GM12801 (cell line): Measurements from ENCODE around the gene SPATA32.

ENCODE experiments used
- CTCF ChIP-seq: IDR thresholded peaks from one replicate; pipeline ENCODE4 v1.5.1; 2011; ENCODE audit warnings: control low read depth; ENCODE audit not compliant: insufficient read length; ENCODE audit errors: extremely low read depth

Gene SPATA32

DNA sequence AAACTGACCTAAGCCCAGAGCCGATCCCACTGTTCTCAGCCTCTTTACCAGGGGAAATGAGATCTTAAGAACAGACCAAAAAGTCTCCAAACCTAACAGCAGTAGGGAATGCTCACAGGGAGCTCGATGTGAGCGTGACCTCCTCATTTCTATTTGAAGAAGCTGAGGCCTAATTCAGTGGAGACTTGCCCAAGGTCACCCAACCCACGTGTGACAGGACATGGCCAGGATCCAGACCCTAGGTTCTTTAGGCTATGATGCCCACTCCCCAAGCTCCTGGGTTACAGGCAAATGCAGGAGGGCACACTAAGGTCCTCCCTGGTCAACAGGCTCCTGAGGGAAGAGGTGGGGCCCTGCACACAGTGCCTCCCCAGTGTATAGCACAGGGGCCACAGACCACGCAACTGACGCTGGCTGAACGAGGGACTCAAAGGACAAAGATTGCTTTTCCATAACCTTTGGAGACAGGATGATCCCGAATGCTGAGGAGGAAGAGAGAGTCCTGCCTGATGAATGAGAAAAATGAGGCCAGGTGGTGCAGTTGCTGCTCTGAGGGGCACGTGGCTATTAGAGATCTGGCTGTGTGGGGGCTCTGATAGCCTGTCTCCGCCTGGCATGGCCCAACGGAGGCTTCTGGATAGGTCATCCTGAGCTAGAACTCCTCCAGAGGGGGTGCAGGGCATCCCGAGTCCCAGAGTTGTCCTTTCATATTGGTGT, 31.0 kb upstream of the SPATA32 start:
- TF ChIP-seq CTCF = no peak

GRCh38 chr17:45291171-45291805, 29.4 kb upstream of the SPATA32 start:
- TF ChIP-seq CTCF = no peak

DNA sequence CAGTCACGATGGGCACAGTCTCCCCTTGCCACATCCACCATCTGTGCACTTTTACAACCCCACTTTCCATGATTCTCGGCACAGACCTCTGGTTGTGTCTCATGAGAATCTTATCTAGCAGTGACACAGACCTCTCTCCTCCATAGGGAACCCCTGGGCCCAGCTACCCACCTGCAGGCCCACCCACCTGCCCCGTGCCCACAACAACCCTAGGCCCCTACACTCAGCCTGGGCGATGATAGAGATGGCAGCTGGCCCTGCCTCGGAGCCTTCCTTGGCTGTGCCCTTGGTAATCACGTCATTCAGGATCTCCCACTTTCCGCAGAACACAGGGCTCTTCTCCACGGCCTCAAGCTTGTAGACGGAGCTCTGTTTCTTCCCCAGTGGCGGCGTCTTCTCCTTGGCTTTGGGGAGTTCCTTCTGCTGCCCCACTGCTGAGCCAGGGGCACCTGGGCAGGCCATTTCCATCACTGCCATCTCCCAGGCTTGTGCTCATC, 28.4 kb upstream of the SPATA32 start:
- no peak for TF ChIP-seq CTCF

DNA sequence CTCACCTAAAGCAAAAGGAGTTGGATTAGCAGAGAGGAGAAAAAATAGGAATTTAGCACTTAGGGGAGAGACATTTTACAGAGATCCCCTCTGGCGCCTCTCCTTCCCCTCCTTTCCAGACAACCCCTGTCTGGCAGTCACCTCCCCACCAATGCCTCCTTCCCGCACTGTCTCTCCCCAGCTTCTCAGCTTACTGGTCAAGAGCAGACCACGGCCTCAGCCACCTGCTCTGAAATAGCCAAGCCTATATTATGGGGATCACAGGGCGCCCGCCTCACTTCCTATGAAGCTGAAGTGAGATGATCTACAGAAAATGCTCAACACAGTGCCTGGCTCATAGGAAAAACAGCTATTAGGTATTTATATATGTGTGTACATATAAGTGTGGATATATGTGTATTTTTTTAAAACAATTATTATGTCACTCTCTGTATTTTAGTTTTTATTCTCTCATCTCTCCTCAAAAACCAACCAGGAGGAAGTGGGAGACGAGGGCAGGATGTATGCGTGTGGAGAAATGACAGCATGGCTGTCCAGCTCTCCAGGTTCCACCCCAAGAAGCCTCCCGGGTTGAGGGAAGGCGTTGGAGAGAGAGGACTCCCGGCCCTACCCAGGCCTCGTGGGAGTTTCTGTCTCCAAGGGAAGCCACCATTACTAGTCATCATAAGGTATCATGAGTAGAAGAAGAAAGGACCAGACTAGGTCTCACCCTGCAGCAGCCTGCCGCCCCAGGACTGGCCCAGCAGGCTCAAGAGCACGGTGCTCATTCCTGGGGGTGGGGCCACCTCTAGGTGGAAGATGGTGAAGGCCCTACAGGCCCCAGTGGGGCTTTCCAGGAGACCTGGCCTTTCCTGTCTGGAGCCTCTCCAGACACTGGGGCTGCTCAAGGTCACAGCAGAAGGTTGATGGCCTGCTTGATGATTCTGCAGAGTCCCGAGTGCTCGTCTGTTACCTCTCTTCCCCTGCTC, 27.7 kb upstream of the SPATA32 start:
- no peak for TF ChIP-seq CTCF

GRCh38 chr17:45288825-45289224, 26.9 kb upstream of the SPATA32 start:
- TF ChIP-seq CTCF = no peak

DNA sequence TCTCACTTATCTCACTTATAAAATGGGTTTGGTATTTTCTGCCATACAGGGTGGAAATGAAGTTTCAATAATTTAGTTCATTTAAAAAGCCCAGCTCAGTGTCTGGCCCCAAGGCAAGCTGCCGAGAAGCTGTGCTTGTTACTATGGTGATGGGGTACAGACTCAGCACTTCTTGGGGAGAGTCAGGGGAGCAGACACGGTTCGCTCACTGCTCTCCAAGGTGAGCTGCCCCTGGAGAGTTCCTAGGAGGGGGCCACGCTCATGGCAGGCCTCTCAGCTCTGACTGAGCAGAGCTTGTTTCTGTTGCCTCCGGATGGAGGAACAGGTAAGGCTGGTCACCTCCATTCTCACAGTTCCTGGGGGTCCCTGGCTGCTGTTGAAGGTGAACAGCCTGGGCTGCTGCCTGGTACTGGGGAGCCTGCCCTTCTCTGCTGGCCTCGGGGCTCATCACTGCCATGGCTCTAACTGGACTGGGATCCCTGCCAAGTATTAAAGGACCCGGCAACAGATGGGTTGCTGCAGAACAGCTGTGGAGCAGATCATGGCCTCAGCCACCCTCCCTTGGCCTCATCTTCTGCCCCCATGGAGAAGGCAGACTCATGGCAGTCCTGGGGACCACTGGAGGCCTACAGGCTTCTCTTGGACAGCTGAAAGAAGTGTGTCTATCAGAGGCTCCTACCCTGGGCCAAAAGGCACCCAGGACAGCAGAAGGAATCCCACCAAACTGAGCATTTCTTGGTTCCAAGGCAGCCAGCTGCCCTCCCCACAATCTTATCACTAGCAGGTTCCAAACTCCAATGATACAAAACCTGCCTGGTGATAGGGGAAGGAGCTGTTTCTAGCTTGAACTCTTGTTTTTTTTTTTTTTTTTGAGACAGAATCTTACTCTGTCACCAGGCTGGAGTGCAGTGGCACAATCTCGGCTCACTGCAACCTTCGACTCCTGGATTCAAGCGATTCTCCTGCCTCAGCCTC, 25.9 kb upstream of the SPATA32 start:
- no peak for TF ChIP-seq CTCF
